SH-SY5Y (cell line): Measurements from ENCODE around the gene GIGYF2.

Experiments
- GATA2 ChIP-seq: IDR thresholded peaks from 2 replicates; pipeline ENCODE4 v1.6.1; 2011; ENCODE audit warnings: mild to moderate bottlenecking, low read depth, low read length
- GATA3 ChIP-seq: IDR thresholded peaks from 2 replicates; pipeline ENCODE4 v1.6.1; 2011; ENCODE audit warnings: low read depth, mild to moderate bottlenecking, low read length, moderate library complexity

GRCh38 chr2:232860593-232861241 is 163.6 kb downstream of the GIGYF2 start:
- no peak for TF ChIP-seq GATA2
- TF ChIP-seq GATA3: no peak
